Measurements from ENCODE around the gene TUBB2B.

DNA sequence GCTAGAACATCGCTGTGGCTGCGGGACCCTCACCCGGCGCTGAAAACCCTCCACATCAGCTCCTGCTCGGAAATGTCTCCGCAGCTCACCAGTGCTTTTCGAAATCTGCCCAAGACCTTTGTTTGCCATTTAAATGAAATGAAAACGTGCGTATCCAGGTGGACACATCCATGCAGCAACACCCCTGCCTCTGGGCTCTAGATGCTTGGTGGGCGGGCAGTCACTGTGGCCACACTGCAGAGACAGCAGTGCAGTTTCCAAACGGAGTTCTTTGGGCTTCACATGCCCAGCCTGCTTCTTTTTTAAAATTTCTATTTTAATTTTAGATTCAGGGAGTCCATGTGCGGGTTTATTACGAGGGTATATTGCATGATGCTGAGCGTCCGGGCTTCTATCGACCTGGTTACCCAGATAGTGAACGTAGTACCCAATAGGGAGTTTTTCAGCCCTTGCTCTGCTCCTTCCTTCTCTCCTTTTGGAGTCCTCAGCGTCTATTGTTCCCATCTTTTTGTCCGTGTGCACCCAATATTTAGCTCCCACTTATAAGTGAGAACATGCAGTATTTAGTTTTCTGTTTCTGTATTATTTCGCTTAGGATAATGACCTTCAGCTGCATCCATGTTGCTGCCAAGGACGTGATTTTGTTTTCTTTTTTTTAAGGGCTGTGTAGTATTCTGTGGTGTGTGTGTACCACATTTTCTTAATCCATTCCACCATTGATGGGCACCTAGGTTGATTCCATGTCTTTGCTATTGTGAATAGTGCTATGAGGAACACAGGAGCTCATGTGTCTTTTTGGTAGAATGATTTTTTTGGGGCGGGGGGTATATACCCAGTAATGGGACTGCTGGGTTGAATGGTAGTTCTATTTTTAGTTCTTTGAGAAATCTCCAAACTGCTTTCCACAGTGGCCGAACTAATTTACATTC is 4.8 kb upstream of the TUBB2B start:
- TF ChIP-seq, protein P1, sequence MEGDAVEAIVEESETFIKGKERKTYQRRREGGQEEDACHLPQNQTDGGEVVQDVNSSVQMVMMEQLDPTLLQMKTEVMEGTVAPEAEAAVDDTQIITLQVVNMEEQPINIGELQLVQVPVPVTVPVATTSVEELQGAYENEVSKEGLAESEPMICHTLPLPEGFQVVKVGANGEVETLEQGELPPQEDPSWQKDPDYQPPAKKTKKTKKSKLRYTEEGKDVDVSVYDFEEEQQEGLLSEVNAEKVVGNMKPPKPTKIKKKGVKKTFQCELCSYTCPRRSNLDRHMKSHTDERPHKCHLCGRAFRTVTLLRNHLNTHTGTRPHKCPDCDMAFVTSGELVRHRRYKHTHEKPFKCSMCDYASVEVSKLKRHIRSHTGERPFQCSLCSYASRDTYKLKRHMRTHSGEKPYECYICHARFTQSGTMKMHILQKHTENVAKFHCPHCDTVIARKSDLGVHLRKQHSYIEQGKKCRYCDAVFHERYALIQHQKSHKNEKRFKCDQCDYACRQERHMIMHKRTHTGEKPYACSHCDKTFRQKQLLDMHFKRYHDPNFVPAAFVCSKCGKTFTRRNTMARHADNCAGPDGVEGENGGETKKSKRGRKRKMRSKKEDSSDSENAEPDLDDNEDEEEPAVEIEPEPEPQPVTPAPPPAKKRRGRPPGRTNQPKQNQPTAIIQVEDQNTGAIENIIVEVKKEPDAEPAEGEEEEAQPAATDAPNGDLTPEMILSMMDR (IDR thresholded peaks at IDR 0.05; ENCODE audit: poor library complexity, severe bottlenecking) = no peak
- TF ChIP-seq RAD21 (conservative IDR thresholded peaks at IDR 0.05) = no peak
- no peak for TF ChIP-seq EZH2 (IDR thresholded peaks at IDR 0.05; ENCODE audit: borderline replicate concordance, insufficient read depth, low read length, poor library complexity, severe bottlenecking)
- peak; percentile 31 for TF ChIP-seq MXI1 (conservative IDR thresholded peaks at IDR 0.05; ENCODE audit: poor library complexity, severe bottlenecking)
- no peak for TF ChIP-seq EP300 (conservative IDR thresholded peaks at IDR 0.05; ENCODE audit: poor library complexity, severe bottlenecking)
- no peak for TF ChIP-seq POLR2AphosphoS5 (IDR thresholded peaks at IDR 0.05)
